Stomach (tissue), 9 donors: ENCODE data around the gene NFIX. TPM values are rescaled to one million over a fixed set of nuclear protein-coding genes. Genes with fewer than 3 reads are reported as not detected.

Source experiments
- DNase-seq, 2 donors: peaks; one replicate each; pipeline versions ENCODE4 v3.0.0 to v3.0.0-alpha.2; 2013 to 2019
- H3K27ac ChIP-seq, 5 donors: fragments of 200-600 bp in 4 of 5; sonication (generic) in 4 of 5; one replicate each; pipeline ENCODE4 v1.5.1; 2013 to 2019; ENCODE audit warnings: mild to moderate bottlenecking in 1 of 5, moderate library complexity in 1 of 5
- H3K27me3 ChIP-seq, 3 donors: fragments of 200-600 bp; sonication (generic); one replicate each; pipeline ENCODE4 v1.5.1; 2017 to 2019; ENCODE audit warnings: mixed run types in 1 of 3
- H3K36me3 ChIP-seq, 4 donors: fragments of 200-600 bp; sonication (generic); 1 replicate in 3 of 4; 2 replicates in 1 of 4; pipeline ENCODE4 v1.5.1; 2016 to 2019
- H3K4me1 ChIP-seq, 4 donors: fragments of 200-600 bp; sonication (generic); one replicate each; pipeline ENCODE4 v1.5.1; 2016 to 2019
- H3K4me3 ChIP-seq, 4 donors: fragments of 200-600 bp; sonication (generic) in 3 of 4; one replicate each; pipeline ENCODE4 v1.5.1; 2016 to 2019; ENCODE audit warnings: mild to moderate bottlenecking in 1 of 4
- H3K9me3 ChIP-seq, 4 donors: fragments of 200-600 bp; sonication (generic); one replicate each; pipeline ENCODE4 v1.5.1; 2016 to 2019
- EP300 ChIP-seq: sonication (generic); formaldehyde crosslinking; IDR thresholded peaks from one replicate; pipeline ENCODE4 v1.6.1; 2017; ENCODE audit warnings: antibody characterized with exemption
- POLR2A ChIP-seq, 4 donors: fragments of 450-650 bp; IDR thresholded peaks; one replicate each; pipeline ENCODE4 v1.6.1; 2016; ENCODE audit warnings: antibody characterized with exemption in 4 of 4, control low read depth in 2 of 4, mild to moderate bottlenecking in 1 of 4, moderate library complexity in 1 of 4
- POLR2AphosphoS5 ChIP-seq, 3 donors: sonication (generic); formaldehyde crosslinking; IDR thresholded peaks; one replicate each; pipeline ENCODE4 v1.6.1; 2016; ENCODE audit warnings: antibody characterized with exemption in 3 of 3
- WGBS, 5 donors: extraction: QIAGEN DNeasy Blood & Tissue Kit in 3 of 5; methylation state at CpG; one replicate each; pipeline versions ENCODE4 v1.1.5 to v1.1.7; 2013 to 2018; 5-methylcytosine and 5-hydroxymethylcytosine counted together
- intact Hi-C: fragments of 100-400 bp; cut with DNase I; formaldehyde crosslinking; loops from one replicate; pipeline ENCODE4 v1.15.1; 2023; ENCODE audit warnings: low total_unique reads
- polyA plus RNA-seq, 3 donors: library from polyadenylated mRNA; stranded (reverse); fragments of 200-250 nt; gene quantifications; one replicate each; pipeline ENCODE4 v1.2.3, GENCODE V29; 2013
- total RNA-seq, 5 donors: library from RNA; depleted of rRNA; stranded (reverse); fragments of >200 nt; gene quantifications; one replicate each; pipeline versions ENCODE4 v1.1.0 to v1.2.3, GENCODE V29; 2014 to 2016
- TF ChIP-seq, protein P1 (sequence below), 7 experiments: fragments of 450-650 bp in 4 of 7; fragments of 200-600 bp in 3 of 7; sonication (generic) in 3 of 7; IDR thresholded peaks; one replicate each; pipeline ENCODE4 v1.5.1; 2016 to 2019; ENCODE audit warnings: antibody characterized with exemption in 7 of 7, control low read depth in 2 of 7, mild to moderate bottlenecking in 1 of 7
- donor health status: healthy with polysubstance abuse.
- donor health status: Bipolar disorder and iron deficiency.
- donor health status: healthy.

NFIX gene
- total and polyA plus RNA-seq, 8 donors, result 11.5 to 183 (median 37.6) TPM

- Histone ChIP-seq H3K9me3 (no peaks in the 10 kb centered on the region), H3K27ac (peak overlapping the region in 3 of 5 donors; percentile 23 to 95 (median 24)), H3K36me3 (peaks cover 11 to 43% (median 35%) of the 10 kb centered on the region in 4 donors), H3K4me1 (peaks cover 44 to 76% (median 59%) of the 10 kb centered on the region in 4 donors), H3K27me3 (no peaks in the 10 kb centered on the region), H3K4me3 (no peak overlapping the region)
- intact Hi-C loops, result no loop called here
- DNase-seq, result peak in 1 of 2 donors; percentile 71
- TF ChIP-seq POLR2A (IDR thresholded peaks at IDR 0.05) (no peak), EP300 (no peak)
- 74 to 90% (median 80%) methylated on average over 7 to 9 of the region's 9 CpGs for WGBS, 5 donors
Observed at GRCh38 chr19:13072188-13072908, 77.1 kb downstream of the NFIX start.

DNA sequence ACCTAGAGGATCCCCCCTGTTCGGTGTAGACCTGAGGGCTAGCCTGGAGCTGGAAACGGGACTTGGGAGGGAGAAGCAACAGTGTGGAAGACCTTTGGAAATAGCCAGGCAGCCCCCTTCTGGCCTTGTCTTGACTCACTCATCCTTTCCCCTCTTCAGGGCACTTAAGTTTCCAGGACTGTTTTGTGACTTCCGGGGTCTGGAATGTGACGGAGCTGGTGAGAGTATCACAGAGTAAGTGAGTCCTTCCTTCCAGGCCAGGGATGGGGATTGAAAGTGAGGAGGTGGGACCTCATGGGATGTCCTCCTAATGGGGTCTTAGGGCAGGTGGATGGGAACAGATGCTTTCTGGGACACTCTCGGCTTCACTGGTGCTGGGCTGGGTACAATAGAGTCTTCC, 78.0 kb downstream of the NFIX start:
- intact Hi-C loops, result no loop called here
- H3K27me3 ChIP-seq, result no peaks in the 10 kb centered on the region
- H3K9me3 ChIP-seq, result no peaks in the 10 kb centered on the region
- H3K4me3 ChIP-seq, result no peak overlapping the region
- peaks cover 11 to 52% (median 39%) of the 10 kb centered on the region in 4 donors for H3K36me3 ChIP-seq
- WGBS, 5 donors, result 88 to 95% (median 90%) methylated on average over 5 of the region's 5 CpGs
- H3K4me1 ChIP-seq, result peaks cover 44 to 76% (median 59%) of the 10 kb centered on the region in 4 donors
- DNase-seq, result no peak
- peak overlapping the region in 1 of 5 donors; percentile 42 for H3K27ac ChIP-seq
- TF ChIP-seq, protein P1, sequence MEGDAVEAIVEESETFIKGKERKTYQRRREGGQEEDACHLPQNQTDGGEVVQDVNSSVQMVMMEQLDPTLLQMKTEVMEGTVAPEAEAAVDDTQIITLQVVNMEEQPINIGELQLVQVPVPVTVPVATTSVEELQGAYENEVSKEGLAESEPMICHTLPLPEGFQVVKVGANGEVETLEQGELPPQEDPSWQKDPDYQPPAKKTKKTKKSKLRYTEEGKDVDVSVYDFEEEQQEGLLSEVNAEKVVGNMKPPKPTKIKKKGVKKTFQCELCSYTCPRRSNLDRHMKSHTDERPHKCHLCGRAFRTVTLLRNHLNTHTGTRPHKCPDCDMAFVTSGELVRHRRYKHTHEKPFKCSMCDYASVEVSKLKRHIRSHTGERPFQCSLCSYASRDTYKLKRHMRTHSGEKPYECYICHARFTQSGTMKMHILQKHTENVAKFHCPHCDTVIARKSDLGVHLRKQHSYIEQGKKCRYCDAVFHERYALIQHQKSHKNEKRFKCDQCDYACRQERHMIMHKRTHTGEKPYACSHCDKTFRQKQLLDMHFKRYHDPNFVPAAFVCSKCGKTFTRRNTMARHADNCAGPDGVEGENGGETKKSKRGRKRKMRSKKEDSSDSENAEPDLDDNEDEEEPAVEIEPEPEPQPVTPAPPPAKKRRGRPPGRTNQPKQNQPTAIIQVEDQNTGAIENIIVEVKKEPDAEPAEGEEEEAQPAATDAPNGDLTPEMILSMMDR (IDR thresholded peaks at IDR 0.05), result no peak
- TF ChIP-seq POLR2AphosphoS5 (IDR thresholded peaks at IDR 0.05) (no peak), EP300 (no peak), POLR2A (IDR thresholded peaks at IDR 0.05) (no peak)

DNA sequence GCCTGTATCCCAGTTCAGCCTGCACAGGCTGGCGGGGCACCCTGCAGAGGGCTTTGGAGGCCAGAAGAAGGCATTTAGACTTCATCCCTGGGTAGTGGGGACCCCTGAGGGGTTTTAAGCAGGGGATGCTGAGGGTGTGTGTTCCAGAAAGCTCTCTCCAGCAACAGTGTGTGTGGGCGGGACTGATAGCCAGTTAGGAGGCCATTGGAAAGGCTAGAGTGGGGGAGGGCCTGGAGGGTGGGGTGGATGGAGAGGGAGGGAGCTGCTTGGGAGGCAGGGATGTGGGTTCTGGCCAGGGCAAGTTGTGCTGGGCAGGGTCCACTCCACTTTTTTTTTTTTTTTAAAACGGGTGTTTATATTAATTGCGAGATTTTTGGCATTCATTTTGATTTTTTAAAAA, 79.1 kb downstream of the NFIX start:
- Histone ChIP-seq H3K4me3 (no peak overlapping the region), H3K36me3 (peaks cover 11 to 61% (median 42%) of the 10 kb centered on the region in 4 donors), H3K4me1 (peaks cover 44 to 76% (median 59%) of the 10 kb centered on the region in 4 donors), H3K9me3 (no peaks in the 10 kb centered on the region), H3K27ac (peak overlapping the region in 2 of 5 donors; percentile 27 to 31), H3K27me3 (no peaks in the 10 kb centered on the region)
- WGBS, 5 donors, result 73 to 88% (median 80%) methylated on average over 4 of the region's 4 CpGs
- intact Hi-C loops, result no loop called here
- no peak for TF ChIP-seq POLR2AphosphoS5 (IDR thresholded peaks at IDR 0.05)
- TF ChIP-seq POLR2A (IDR thresholded peaks at IDR 0.05), result no peak
- TF ChIP-seq EP300, result no peak
- TF ChIP-seq, protein P1 (IDR thresholded peaks at IDR 0.05), result no peak
- DNase-seq, result no peak

GRCh38 chr19:13076320-13076719, 81.0 kb downstream of the NFIX start:
- Histone ChIP-seq H3K27me3 (no peaks in the 10 kb centered on the region), H3K4me1 (peaks cover 39 to 70% (median 54%) of the 10 kb centered on the region in 4 donors), H3K36me3 (peaks cover 11 to 70% (median 47%) of the 10 kb centered on the region in 4 donors), H3K9me3 (no peaks in the 10 kb centered on the region), H3K4me3 (no peak overlapping the region), H3K27ac (peak overlapping the region in 4 of 5 donors; percentile 9 to 86 (median 60))
- 43 to 60% (median 52%) methylated on average over 6 to 8 of the region's 8 CpGs for WGBS, 5 donors
- intact Hi-C loops, result no loop called here
- TF ChIP-seq, protein P1 (IDR thresholded peaks at IDR 0.05), result no peak
- DNase-seq, result no peak

DNA sequence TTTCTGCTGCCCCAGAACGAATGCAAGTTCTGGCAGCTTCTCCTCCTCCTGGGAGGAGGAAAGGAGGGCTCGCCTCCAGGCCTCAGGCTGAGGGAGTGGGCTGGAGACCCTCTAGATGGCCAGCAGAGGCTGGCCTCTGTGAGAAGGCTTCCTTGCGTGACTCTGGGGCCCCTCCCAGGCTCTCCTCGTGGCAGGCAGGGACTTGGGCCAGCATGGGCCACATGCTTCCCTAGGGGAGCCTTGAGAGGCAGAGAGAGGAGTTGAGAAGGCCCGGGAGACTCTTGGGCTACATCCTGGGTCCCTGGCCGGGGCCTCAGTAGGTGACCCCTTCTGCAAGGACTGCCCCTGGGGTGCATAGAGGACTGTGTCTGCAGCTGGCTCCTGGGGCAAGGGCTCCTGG, 81.5 kb downstream of the NFIX start:
- TF ChIP-seq POLR2A (IDR thresholded peaks at IDR 0.05) (no peak), POLR2AphosphoS5 (IDR thresholded peaks at IDR 0.05) (no peak), EP300 (no peak)
- TF ChIP-seq, protein P1 (IDR thresholded peaks at IDR 0.05), result no peak
- no peak for DNase-seq
- no peak overlapping the region for H3K4me3 ChIP-seq
- H3K27me3 ChIP-seq, result no peaks in the 10 kb centered on the region
- no peaks in the 10 kb centered on the region for H3K9me3 ChIP-seq
- H3K4me1 ChIP-seq, result peaks cover 42 to 75% (median 56%) of the 10 kb centered on the region in 4 donors
- intact Hi-C loops, result no loop called here
- 31 to 58% (median 45%) methylated on average over 3 to 6 of the region's 6 CpGs for WGBS, 5 donors
- H3K27ac ChIP-seq, result peak overlapping the region; percentile 9 to 86 (median 38)
- H3K36me3 ChIP-seq, result peaks cover 15 to 75% (median 51%) of the 10 kb centered on the region in 4 donors
